Lung (tissue), 12 donors: ENCODE data around the gene SUSD1. TPM values are rescaled to one million over a fixed set of nuclear protein-coding genes. Genes with fewer than 3 reads are reported as not detected.

Experiments used
- ATAC-seq: fragments of 200-7000 bp; cut with Tn5 transposase; one replicate; pipeline ENCODE4 v1.9.1; 2020; ENCODE audit warnings: moderate number of reproducible peaks; ENCODE audit not compliant: insufficient read depth, low FRiP score
- DNase-seq, 3 donors: peaks; one replicate each; pipeline ENCODE4 v3.0.0-alpha.2; 2013 to 2017
- H3K27ac ChIP-seq, 2 donors: one replicate each; pipeline ENCODE4 v1.5.1; 2013; ENCODE audit warnings: mild to moderate bottlenecking in 2 of 2, moderate library complexity in 2 of 2, control low read depth in 1 of 2, inconsistent platforms in 1 of 2, low read depth in 1 of 2, low read length in 1 of 2
- H3K27me3 ChIP-seq, 3 donors: one replicate each; pipeline ENCODE4 v1.5.1; 2013; ENCODE audit warnings: low read length in 2 of 3; ENCODE audit not compliant: control insufficient read depth in 3 of 3, insufficient read depth in 3 of 3
- H3K36me3 ChIP-seq, 4 donors: one replicate each; pipeline ENCODE4 v1.5.1; 2013; ENCODE audit warnings: low read length in 4 of 4, mild to moderate bottlenecking in 1 of 4, moderate library complexity in 1 of 4; ENCODE audit not compliant: control insufficient read depth in 4 of 4, insufficient read depth in 4 of 4
- H3K4me1 ChIP-seq, 5 donors: one replicate each; pipeline ENCODE4 v1.5.1; 2013; ENCODE audit warnings: low read length in 5 of 5, mild to moderate bottlenecking in 2 of 5, moderate library complexity in 1 of 5; ENCODE audit not compliant: control insufficient read depth in 5 of 5, insufficient read depth in 5 of 5
- H3K4me3 ChIP-seq: one replicate; pipeline ENCODE4 v1.5.1; 2013; ENCODE audit warnings: mild to moderate bottlenecking, control low read depth, moderate library complexity
- H3K9ac ChIP-seq, 2 donors: one replicate each; pipeline ENCODE4 v1.5.1; 2013; ENCODE audit warnings: low read length in 2 of 2, control low read depth in 1 of 2; ENCODE audit not compliant: insufficient read depth in 1 of 2
- H3K9me3 ChIP-seq, 4 donors: one replicate each; pipeline ENCODE4 v1.5.1; 2013; ENCODE audit warnings: low read length in 3 of 4, mild to moderate bottlenecking in 1 of 4, moderate library complexity in 1 of 4; ENCODE audit not compliant: control insufficient read depth in 4 of 4, insufficient read depth in 3 of 4
- WGBS, 2 donors: extraction: QIAGEN DNeasy Blood & Tissue Kit; methylation state at CpG; one replicate each; pipeline ENCODE4 v1.1.7; 2013; 5-methylcytosine and 5-hydroxymethylcytosine counted together
- polyA plus RNA-seq, 2 donors: library from polyadenylated mRNA; stranded (reverse); fragments of 200-250 nt; gene quantifications; one replicate each; pipeline ENCODE4 v1.2.1, GENCODE V29; 2013
- total RNA-seq, 2 donors: library from RNA; depleted of rRNA in 1 of 2; stranded (reverse); fragments of >200 nt in 1 of 2; gene quantifications; one replicate each; pipeline ENCODE4 v1.2.1, GENCODE V29; 2014 to 2021
- TF ChIP-seq, protein P1 (sequence below): IDR thresholded peaks from 2 replicates; pipeline ENCODE4 v1.5.1; 2012; ENCODE audit warnings: mild to moderate bottlenecking; ENCODE audit errors: control extremely low read depth, extremely low read depth
- donor health status: control.
- donor health status: control.
- donor health status: Bipolar disorder and iron deficiency.
- donor health status: healthy.
- donor health status: DM: yes; HTN: yes; CAD: no.

Gene SUSD1
- total and polyA plus RNA-seq, 4 donors, result 4.4 to 26.6 (median 21.1) TPM

DNA sequence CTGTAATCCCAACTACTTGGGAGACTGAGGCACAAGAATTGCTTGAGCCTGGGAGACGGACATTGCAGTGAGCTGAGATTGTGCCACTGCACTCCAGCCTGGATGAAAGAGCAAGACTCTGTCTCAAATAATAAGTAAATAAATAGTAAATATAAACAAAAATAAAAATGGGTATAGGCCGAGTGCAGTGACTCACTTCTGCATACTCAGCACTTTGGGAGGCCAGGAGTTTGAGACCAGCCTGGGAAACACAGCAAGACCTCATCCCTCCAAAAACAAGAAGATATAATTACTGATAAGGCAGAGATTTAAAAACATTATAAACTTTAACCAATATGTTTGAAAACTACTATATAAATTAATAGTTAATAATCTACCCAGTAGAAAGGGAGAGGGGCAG, 37.8 kb upstream of the SUSD1 start:
- no peak for DNase-seq
- TF ChIP-seq, protein P1, sequence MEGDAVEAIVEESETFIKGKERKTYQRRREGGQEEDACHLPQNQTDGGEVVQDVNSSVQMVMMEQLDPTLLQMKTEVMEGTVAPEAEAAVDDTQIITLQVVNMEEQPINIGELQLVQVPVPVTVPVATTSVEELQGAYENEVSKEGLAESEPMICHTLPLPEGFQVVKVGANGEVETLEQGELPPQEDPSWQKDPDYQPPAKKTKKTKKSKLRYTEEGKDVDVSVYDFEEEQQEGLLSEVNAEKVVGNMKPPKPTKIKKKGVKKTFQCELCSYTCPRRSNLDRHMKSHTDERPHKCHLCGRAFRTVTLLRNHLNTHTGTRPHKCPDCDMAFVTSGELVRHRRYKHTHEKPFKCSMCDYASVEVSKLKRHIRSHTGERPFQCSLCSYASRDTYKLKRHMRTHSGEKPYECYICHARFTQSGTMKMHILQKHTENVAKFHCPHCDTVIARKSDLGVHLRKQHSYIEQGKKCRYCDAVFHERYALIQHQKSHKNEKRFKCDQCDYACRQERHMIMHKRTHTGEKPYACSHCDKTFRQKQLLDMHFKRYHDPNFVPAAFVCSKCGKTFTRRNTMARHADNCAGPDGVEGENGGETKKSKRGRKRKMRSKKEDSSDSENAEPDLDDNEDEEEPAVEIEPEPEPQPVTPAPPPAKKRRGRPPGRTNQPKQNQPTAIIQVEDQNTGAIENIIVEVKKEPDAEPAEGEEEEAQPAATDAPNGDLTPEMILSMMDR, result no peak
- no peak overlapping the region for H3K27ac ChIP-seq
- no peaks in the 10 kb centered on the region for H3K4me1 ChIP-seq
- peaks cover 3 to 19% (median 18%) of the 10 kb centered on the region in 4 donors for H3K36me3 ChIP-seq
- WGBS, 2 donors, result 94% methylated on average over 2 of the region's 2 CpGs
- no peak for ATAC-seq
- H3K9ac ChIP-seq, result no peak overlapping the region
- peaks cover 0 to 4% (median 3%) of the 10 kb centered on the region in 4 donors for H3K9me3 ChIP-seq
- H3K4me3 ChIP-seq, result no peak overlapping the region
- no peaks in the 10 kb centered on the region for H3K27me3 ChIP-seq

GRCh38 chr9:112207451-112207850, 32.4 kb upstream of the SUSD1 start:
- H3K4me1 ChIP-seq, result no peaks in the 10 kb centered on the region
- no peak overlapping the region for H3K9ac ChIP-seq
- ATAC-seq, result no peak
- TF ChIP-seq, protein P1, result no peak
- H3K27ac ChIP-seq, result no peak overlapping the region
- H3K27me3 ChIP-seq, result no peaks in the 10 kb centered on the region
- WGBS, 2 donors, result 92 to 100% methylated on average over 1 of the region's 1 CpG
- DNase-seq, result no peak
- H3K36me3 ChIP-seq, result peaks cover 3 to 27% (median 19%) of the 10 kb centered on the region in 4 donors
- H3K9me3 ChIP-seq, result peaks cover 0 to 12% (median 6%) of the 10 kb centered on the region in 4 donors
- no peak overlapping the region for H3K4me3 ChIP-seq

DNA sequence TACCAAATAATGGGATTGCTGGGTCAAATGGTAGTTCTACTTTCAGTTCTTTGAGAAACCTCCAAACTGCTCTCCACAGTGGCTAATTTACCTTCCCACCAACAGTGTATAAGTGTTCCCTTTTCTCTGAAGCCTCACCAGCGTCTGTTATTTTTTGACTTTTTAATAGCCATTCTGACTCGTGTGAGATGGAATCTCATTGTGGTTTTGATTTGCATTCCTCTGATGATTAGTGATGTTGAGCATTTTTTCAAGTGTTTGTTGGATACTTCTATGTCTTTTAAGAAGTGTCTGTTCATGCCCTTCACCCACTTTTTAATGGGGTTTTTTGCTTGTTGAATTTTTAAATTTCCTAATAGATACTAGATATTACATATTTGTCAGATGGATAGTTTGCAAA, 28.4 kb upstream of the SUSD1 start:
- 54 to 92% methylated on average over 2 of the region's 2 CpGs for WGBS, 2 donors
- Histone ChIP-seq H3K9me3 (peaks cover 0 to 12% (median 6%) of the 10 kb centered on the region in 4 donors), H3K27ac (no peak overlapping the region), H3K4me3 (no peak overlapping the region), H3K36me3 (peaks cover 0 to 16% (median 6%) of the 10 kb centered on the region in 4 donors), H3K27me3 (no peaks in the 10 kb centered on the region), H3K9ac (no peak overlapping the region), H3K4me1 (no peaks in the 10 kb centered on the region)
- ATAC-seq (no peak), DNase-seq (no peak)
- TF ChIP-seq, protein P1, result no peak

- no peaks in the 10 kb centered on the region for H3K36me3 ChIP-seq
- H3K4me1 ChIP-seq, result no peaks in the 10 kb centered on the region
- no peak overlapping the region for H3K27ac ChIP-seq
- DNase-seq (no peak), ATAC-seq (peak; percentile 29)
- no peak overlapping the region for H3K9ac ChIP-seq
- no peaks in the 10 kb centered on the region for H3K9me3 ChIP-seq
- H3K27me3 ChIP-seq, result no peaks in the 10 kb centered on the region
- H3K4me3 ChIP-seq, result no peak overlapping the region
- TF ChIP-seq, protein P1, result no peak
- WGBS, 2 donors, result 88 to 98% methylated on average over 5 of the region's 5 CpGs
These were observed 25.6 kb upstream of the SUSD1 start for GRCh38 chr9:112200711-112201110.
